ENCODE measurements around the gene GAS2L2.
"Not testable (repeated sequence)": the region's sequence is repeated elsewhere in the genome, so short reads cannot be mapped to it uniquely, and the experiment has no call there.

GAS2L2 gene

GRCh38 chr17:35726127-35726952, 26.7 kb downstream of the GAS2L2 start:
- no peak for DNase-seq

DNA sequence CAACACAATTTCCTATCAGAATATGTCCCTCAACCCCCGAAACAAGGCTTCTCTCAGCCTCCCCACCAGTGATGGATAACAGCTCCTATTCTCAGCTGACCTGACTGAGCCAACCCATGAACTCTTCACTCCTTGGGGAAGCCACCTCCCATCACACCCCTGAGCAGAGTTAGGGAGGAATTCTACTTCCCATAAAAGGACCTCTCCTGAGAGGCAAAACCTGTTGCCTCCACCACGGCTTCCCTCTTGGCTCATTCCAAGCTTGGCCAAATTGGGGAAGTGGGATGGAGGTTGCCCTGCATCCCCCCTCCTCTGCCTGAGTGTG, 27.3 kb downstream of the GAS2L2 start:
- no peak for DNase-seq

DNA sequence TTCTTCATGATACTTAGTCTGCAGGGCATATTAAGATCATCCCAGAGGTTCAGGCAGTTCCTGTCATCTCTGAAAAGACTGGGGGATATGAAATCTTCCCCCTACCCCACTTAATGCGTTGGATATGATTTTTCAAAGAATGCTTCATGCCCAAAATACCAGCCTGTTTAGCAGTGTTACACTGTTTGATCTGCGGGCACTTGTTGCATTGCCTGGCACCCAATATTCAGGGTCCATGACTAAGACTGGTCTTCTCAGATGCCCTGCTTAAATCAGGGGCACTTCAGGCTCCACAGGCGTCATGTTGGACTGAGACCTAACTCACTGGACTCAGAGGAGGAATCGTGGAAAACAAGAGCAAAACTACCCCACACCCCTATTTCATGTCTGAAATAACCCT, 28.0 kb downstream of the GAS2L2 start:
- DNase-seq, result no peak

DNA sequence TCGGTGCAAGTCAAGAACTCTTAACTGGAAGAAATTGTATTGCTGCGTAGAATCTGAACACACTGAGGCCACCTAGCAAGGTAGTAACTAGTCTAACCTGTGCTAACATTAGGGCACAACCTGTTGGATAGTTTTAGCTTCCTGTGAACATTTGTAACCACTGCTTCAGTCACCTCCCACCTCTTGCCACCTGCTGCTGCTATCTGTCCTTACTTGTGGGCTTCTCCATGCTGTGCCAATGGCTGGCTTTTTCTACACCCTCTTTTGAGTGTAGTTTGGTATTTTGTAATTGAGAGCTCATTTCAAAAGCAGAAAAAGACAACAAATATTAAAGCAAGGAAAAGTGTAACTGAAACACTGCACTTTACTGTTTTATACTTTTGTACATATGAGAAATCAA, 29.3 kb downstream of the GAS2L2 start:
- no peak for DNase-seq

DNA sequence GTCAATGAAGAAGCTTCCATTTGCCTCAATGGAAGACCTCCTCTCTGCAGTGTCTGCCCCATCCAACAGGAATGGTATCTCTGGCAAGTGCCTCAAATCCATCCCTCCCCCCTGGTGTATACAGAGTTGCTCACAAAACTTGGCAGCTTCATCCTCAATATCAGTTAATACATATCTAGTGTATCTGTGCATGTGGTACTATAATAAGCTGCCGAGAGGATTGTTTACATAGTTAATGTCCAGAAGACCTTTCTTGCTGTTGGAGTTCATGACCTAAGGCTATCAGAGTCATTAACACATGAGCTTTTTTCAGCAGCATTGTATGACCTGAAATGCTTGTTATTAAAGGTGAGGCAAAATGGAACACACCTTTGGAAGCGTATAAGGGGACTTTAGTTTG, 35.6 kb downstream of the GAS2L2 start:
- DNase-seq, result no peak

GRCh38 chr17:35716897-35717465, 36.1 kb downstream of the GAS2L2 start:
- no peak for DNase-seq

GRCh38 chr17:35716173-35716572, 36.9 kb downstream of the GAS2L2 start:
- DNase-seq, result no peak

- DNase-seq, result no peak
Measured at GRCh38 chr17:35715416-35715815, 37.6 kb downstream of the GAS2L2 start.

- DNase-seq, result no peak
Measured at GRCh38 chr17:35714988-35715387, 38.1 kb downstream of the GAS2L2 start.

DNA sequence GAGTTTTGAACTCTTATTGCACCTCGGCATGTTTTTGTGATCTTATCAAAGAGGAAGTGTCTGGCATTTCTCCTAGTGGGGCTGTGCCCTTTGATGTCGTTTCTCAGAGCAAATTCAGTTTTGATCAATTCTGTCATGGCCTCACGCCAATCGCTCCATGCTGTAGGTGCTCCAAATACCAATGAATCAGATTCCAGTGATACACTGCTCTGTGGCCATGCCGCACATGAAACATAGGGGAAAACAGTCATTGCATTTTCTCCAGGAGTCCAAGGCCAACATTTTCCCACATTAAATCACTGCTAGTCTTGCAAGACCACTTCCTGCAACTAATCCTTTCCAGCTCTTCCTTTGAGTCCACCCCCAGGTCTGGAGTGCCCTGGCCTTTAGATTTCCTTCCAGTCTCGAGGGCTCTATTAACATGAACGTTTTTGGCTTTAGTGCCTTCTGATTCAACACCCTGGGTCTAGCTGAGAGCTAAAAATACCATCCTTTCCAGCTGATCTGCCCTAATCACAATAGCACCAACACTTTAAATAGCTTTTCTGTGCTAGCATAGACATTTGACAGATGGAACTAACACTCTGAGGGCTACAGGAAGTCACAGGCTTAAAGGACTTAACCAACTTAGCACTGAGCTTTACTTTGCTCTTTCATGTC, 39.8 kb downstream of the GAS2L2 start:
- no peak for DNase-seq

DNA sequence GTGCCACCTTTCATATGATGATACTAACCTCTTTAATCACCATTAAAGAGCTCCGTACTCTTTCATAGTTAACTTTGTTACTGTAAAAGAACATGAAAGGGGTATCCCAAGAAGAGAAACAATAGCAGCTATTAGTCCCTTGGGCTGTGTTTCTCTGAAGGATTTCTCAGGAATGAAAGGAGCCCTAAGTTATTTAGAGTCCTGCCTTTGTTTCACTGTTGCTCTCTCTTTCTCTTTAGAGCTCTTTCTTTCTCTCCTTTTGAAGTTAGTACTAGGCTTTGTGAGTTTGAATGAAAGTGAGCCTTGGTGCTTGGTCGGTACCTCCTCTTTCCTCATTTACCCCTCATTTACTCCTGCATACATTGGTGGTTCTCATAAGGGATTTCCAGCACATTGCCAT, 42.1 kb downstream of the GAS2L2 start:
- no peak for DNase-seq

DNA sequence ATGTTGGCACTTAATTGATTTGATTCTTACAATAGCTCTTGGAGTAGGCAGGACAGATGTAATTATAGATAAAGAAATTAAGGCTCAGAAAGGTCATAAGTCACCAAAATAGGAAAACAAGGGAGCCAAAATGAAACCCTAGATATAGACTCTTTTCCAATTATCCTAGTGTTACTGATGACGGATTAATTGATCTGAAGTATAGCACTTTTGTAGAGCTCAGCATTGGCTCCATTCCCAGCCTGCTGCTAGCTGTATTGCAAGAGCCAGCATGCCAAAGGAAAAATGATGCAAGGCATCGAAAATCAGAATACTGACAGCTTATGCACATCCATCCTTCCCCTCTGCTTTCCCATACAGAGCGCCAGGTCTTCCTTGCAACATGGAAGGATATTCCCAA, 43.2 kb downstream of the GAS2L2 start:
- DNase-seq, result no peak

- DNase-seq, result no peak
Measured at GRCh38 chr17:35708951-35709350, 44.1 kb downstream of the GAS2L2 start.

- no peak for DNase-seq
Measured at GRCh38 chr17:35708149-35708548, 44.9 kb downstream of the GAS2L2 start.

DNA sequence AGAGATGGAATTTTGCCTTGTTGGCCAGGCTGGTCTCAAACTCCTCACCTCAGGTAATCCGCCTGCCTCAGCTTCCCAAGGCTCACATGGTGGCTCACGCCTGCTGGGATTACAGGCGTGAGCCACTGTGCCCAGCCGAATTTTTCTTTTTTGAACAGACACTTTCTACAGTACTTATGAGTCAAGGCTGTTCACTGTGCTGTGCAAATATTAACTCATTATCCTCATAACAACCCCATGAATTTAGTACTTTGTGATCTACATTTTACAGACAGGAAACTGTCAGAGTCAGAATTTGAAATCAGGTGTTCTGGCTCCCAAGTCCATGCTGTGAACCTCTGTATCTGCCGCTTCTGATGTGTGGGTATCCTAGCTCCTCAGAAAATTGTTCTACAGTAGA, 47.3 kb downstream of the GAS2L2 start:
- DNase-seq, result no peak

DNA sequence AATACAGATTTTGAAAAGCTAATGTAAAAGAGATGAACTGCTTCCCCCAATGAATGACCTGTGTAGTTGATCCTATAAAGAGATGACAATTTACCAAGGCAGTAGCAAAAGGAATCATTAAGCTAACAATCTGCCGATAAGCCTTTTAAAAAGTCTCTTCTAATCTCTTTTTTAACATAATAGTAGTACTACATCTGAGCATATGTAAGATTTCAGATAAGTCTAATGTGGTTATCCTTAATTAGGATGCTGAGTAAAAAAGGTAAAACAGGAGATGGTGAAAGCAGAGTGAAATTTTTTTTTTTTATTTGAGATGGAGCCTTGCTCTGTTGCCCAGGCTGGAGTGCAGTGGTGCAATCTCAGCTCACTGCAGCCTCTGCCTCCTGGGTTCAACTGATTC, 47.8 kb downstream of the GAS2L2 start:
- no peak for DNase-seq

- not testable (repeated sequence) for DNase-seq
Measured at GRCh38 chr17:35703308-35703707, 49.7 kb downstream of the GAS2L2 start.

DNA sequence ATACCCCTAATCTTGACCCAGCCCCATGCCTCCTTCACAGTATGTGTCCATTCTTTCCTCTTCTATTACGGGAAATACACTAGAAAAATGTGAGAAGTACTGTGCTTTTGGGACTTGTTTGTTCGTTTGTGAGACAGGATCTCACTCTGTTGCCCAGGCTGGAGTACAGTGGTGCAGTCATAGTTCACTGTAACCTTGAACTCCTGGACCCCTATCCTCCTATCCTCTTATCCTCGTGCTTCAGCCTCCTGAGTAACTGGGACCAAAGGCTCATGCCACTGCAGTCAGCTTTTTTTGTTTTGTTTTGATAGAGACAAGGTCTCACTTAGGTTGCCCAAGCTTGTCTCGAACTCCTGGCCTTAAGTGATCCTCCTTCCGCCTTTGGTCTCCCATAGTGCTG, 51.5 kb downstream of the GAS2L2 start:
- no peak for DNase-seq

GRCh38 chr17:35700150-35700549, 52.9 kb downstream of the GAS2L2 start:
- no peak for DNase-seq

DNA sequence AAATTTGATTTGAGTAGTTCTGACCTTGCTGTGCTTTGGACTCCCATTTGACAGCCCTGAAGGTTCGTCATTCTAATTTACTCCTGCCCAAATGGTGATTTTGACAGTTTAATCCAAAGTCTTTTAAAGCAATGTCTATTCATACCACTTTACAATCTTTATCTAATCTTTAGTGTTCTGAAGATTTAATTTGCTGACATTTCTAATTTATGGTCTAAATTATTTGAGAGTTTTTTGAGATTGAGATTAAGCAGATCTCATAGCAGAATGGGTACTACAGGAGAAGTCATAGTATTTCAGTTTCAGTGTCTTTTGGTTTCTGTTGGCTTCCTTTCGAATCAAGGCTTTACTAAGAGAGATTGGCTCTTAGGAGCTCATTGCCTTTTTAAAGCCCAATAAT, 54.2 kb downstream of the GAS2L2 start:
- no peak for DNase-seq

GRCh38 chr17:35695613-35696012, 57.4 kb downstream of the GAS2L2 start:
- no peak for DNase-seq

DNA sequence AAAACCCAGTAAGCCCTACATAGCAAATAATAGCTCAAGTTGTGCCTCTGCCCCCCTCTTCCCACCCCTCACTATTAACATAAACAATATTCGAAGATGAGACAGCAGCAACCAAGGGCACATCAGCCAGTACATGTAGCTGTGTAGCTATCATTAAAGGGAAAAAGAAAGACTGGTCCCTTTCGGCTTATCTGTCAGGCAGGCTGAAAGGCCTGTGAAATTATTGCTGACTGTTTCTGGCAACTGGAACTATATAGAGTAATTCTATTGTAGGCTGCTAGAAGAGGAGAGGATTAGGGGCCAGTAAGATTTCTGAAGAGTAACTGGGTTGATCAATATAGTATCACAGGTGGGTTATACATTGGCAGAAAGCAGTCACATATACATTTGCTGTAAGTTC, 58.1 kb downstream of the GAS2L2 start:
- DNase-seq, result no peak
